GM12873 (cell line): ENCODE measurements around the gene PCGF3.

Source experiments
- CTCF ChIP-seq: IDR thresholded peaks from 2 replicates; pipeline ENCODE4 v1.5.1; 2012; ENCODE audit warnings: low read depth, mild to moderate bottlenecking, moderate library complexity, low read length, control low read depth; ENCODE audit not compliant: insufficient read depth; ENCODE audit errors: missing control alignments

Gene PCGF3

GRCh38 chr4:754221-755120 lies 48.8 kb downstream of the PCGF3 start:
- no peak for TF ChIP-seq CTCF

- TF ChIP-seq CTCF: no peak
Observed at GRCh38 chr4:757111-757510, 51.5 kb downstream of the PCGF3 start.

GRCh38 chr4:760616-761015 lies 55.0 kb downstream of the PCGF3 start:
- no peak for TF ChIP-seq CTCF

GRCh38 chr4:761086-761485 lies 55.5 kb downstream of the PCGF3 start:
- no peak for TF ChIP-seq CTCF

- no peak for TF ChIP-seq CTCF
Observed at GRCh38 chr4:761739-762138, 56.1 kb downstream of the PCGF3 start.

- no peak for TF ChIP-seq CTCF
Observed at GRCh38 chr4:762211-763190, 56.9 kb downstream of the PCGF3 start.
